Hematopoietic multipotent progenitor cell (in vitro differentiated cells): ENCODE data around the gene DNAAF8. TPM values are rescaled to one million over a fixed set of nuclear protein-coding genes. Genes with fewer than 3 reads are reported as not detected.
"Not testable (repeated sequence)": the region's sequence is repeated elsewhere in the genome, so short reads cannot be mapped to it uniquely, and the experiment has no call there.

Source experiments
- DNase-seq, 3 donors: peaks; one replicate each; pipeline ENCODE4 v3.0.0-alpha.2; 2011 to 2015; ENCODE audit warnings: low read depth in 2 of 3, low spot score in 2 of 3
- total RNA-seq: library from RNA; depleted of rRNA; stranded (reverse); fragments of >200 nt; gene quantifications from one replicate; pipeline ENCODE4 v1.2.3, GENCODE V29; 2012

DNAAF8 gene
- total RNA-seq, 1 donor = 0.54 TPM

GRCh38 chr16:4714996-4715395 lies 19.3 kb upstream of the DNAAF8 start:
- no peak for DNase-seq

GRCh38 chr16:4718466-4718865 lies 15.9 kb upstream of the DNAAF8 start:
- no peak for DNase-seq

GRCh38 chr16:4723071-4723767 lies 11.1 kb upstream of the DNAAF8 start:
- no peak for DNase-seq

GRCh38 chr16:4724661-4725270 lies 9.6 kb upstream of the DNAAF8 start:
- no peak for DNase-seq

- DNase-seq = no peak
Measured at GRCh38 chr16:4726616-4727015, 7.7 kb upstream of the DNAAF8 start.

- no peak for DNase-seq
Measured at GRCh38 chr16:4728676-4729075, 5.7 kb upstream of the DNAAF8 start.

- no peak for DNase-seq
Measured at GRCh38 chr16:4729876-4730275, 4.5 kb upstream of the DNAAF8 start.

GRCh38 chr16:4733211-4733742 lies 1.1 kb upstream of the DNAAF8 start:
- no peak for DNase-seq

- peak in 1 of 3 donors; percentile 30 for DNase-seq
Measured at GRCh38 chr16:4733747-4734062, 632 bp upstream of the DNAAF8 start.

- peak; percentile 74 to 91 (median 84) for DNase-seq
Measured at GRCh38 chr16:4734730-4735535, 596 bp downstream of the DNAAF8 start.

GRCh38 chr16:4736546-4736945 lies 2.2 kb downstream of the DNAAF8 start:
- DNase-seq = no peak

- DNase-seq = no peak
Measured at GRCh38 chr16:4737545-4737944, 3.2 kb downstream of the DNAAF8 start.

- not testable (repeated sequence) for DNase-seq
Measured at GRCh38 chr16:4738370-4738769, 4.0 kb downstream of the DNAAF8 start.

- no peak for DNase-seq
Measured at GRCh38 chr16:4743226-4743878, 9.0 kb downstream of the DNAAF8 start.

GRCh38 chr16:4744555-4745273 lies 10.4 kb downstream of the DNAAF8 start:
- DNase-seq = no peak

GRCh38 chr16:4745274-4745569 lies 10.9 kb downstream of the DNAAF8 start:
- no peak for DNase-seq

GRCh38 chr16:4746215-4746614 lies 11.9 kb downstream of the DNAAF8 start:
- DNase-seq = no peak

GRCh38 chr16:4746991-4747574 lies 12.7 kb downstream of the DNAAF8 start:
- DNase-seq = no peak

GRCh38 chr16:4747906-4748681 lies 13.8 kb downstream of the DNAAF8 start:
- no peak for DNase-seq
